ENCODE data around the gene RNF138. TPM values are rescaled to one million over a fixed set of nuclear protein-coding genes. Genes with fewer than 3 reads are reported as not detected.

RNF138 gene
- total RNA-seq, 2 donors from 2014 or later = 45.2 to 59.6 TPM

GRCh38 chr18:32104516-32104915 is 12.8 kb downstream of the RNF138 start:
- Mint-ChIP-seq H3K36me3 (ENCODE audit: low read depth) (peaks cover 35% of the 10 kb centered on the region), H3K4me1 (peaks cover 2% of the 10 kb centered on the region), H3K27me3 (ENCODE audit: insufficient read depth) (no peaks in the 10 kb centered on the region), H3K4me3 (no peak overlapping the region), H3K9me3 (no peaks in the 10 kb centered on the region), H3K27ac (no peak overlapping the region)
- no peaks in the 10 kb centered on the region for H3K27me3 ChIP-seq (ENCODE audit: control insufficient read depth, insufficient read depth, low read length, poor library complexity, severe bottlenecking)
- no peak for DNase-seq
- 100% methylated on average over 1 of the region's 2 CpGs; no CpG with 5 or more reads in 1 of the 2 experiments for WGBS, 2 experiments (ENCODE audit: insufficient coverage in 1 of 2, insufficient read length in 1 of 2)
- H3K27ac ChIP-seq (ENCODE audit: low read depth, low read length) = no peak overlapping the region
- no peaks in the 10 kb centered on the region for H3K9me3 ChIP-seq (ENCODE audit: control insufficient read depth, low read length)
- no peaks in the 10 kb centered on the region for H3K4me1 ChIP-seq (ENCODE audit: control insufficient read depth, insufficient read depth, low read length)
- TF ChIP-seq, protein P1, sequence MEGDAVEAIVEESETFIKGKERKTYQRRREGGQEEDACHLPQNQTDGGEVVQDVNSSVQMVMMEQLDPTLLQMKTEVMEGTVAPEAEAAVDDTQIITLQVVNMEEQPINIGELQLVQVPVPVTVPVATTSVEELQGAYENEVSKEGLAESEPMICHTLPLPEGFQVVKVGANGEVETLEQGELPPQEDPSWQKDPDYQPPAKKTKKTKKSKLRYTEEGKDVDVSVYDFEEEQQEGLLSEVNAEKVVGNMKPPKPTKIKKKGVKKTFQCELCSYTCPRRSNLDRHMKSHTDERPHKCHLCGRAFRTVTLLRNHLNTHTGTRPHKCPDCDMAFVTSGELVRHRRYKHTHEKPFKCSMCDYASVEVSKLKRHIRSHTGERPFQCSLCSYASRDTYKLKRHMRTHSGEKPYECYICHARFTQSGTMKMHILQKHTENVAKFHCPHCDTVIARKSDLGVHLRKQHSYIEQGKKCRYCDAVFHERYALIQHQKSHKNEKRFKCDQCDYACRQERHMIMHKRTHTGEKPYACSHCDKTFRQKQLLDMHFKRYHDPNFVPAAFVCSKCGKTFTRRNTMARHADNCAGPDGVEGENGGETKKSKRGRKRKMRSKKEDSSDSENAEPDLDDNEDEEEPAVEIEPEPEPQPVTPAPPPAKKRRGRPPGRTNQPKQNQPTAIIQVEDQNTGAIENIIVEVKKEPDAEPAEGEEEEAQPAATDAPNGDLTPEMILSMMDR (conservative IDR thresholded peaks at IDR 0.05) = no peak
- peaks cover 26% of the 10 kb centered on the region for H3K36me3 ChIP-seq (ENCODE audit: control insufficient read depth, insufficient read depth, low read length)
- no peak overlapping the region for H3K4me3 ChIP-seq (ENCODE audit: low read length)
- no peak overlapping the region for H3K9ac ChIP-seq (ENCODE audit: extremely low read depth, low read length, poor library complexity, severe bottlenecking)

GRCh38 chr18:32110005-32110404 is 18.3 kb downstream of the RNF138 start:
- Mint-ChIP-seq H3K4me1 (no peaks in the 10 kb centered on the region), H3K27me3 (ENCODE audit: insufficient read depth) (no peaks in the 10 kb centered on the region), H3K4me3 (no peak overlapping the region), H3K9me3 (no peaks in the 10 kb centered on the region), H3K36me3 (ENCODE audit: low read depth) (peaks cover 36% of the 10 kb centered on the region), H3K27ac (no peak overlapping the region)
- no peak overlapping the region for H3K9ac ChIP-seq (ENCODE audit: extremely low read depth, low read length, poor library complexity, severe bottlenecking)
- H3K4me1 ChIP-seq (ENCODE audit: control insufficient read depth, insufficient read depth, low read length) = no peaks in the 10 kb centered on the region
- peaks cover 50% of the 10 kb centered on the region for H3K36me3 ChIP-seq (ENCODE audit: control insufficient read depth, insufficient read depth, low read length)
- DNase-seq = no peak
- H3K9me3 ChIP-seq (ENCODE audit: control insufficient read depth, low read length) = no peaks in the 10 kb centered on the region
- H3K4me3 ChIP-seq (ENCODE audit: low read length) = no peak overlapping the region
- H3K27ac ChIP-seq (ENCODE audit: low read depth, low read length) = no peak overlapping the region
- TF ChIP-seq, protein P1 (conservative IDR thresholded peaks at IDR 0.05) = no peak
- no peaks in the 10 kb centered on the region for H3K27me3 ChIP-seq (ENCODE audit: control insufficient read depth, insufficient read depth, low read length, poor library complexity, severe bottlenecking)
- WGBS, 2 experiments (ENCODE audit: insufficient coverage in 1 of 2, insufficient read length in 1 of 2) = 90 to 100% methylated on average over 1 to 2 of the region's 3 CpGs

DNA sequence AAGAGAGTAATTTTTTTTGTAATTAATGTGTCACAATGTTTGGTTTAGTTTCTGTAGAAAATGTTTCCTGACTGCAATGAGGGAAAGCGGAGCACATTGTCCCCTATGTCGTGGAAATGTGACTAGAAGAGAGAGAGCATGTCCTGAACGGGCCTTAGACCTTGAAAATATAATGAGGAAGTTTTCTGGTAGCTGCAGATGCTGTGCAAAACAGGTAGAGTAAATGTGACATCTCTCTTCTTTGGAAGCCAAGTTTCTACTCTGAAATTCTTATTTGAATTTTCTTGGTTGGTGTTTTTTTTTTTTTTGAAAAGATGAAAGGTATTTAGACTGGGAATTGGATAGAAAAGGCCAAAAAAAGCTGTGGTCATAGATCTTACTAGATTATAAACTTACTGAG is 20.0 kb downstream of the RNF138 start:
- H3K4me3 Mint-ChIP-seq = no peak overlapping the region

More for the DNA sequence above, 20.0 kb downstream of the RNF138 start:
- Histone ChIP-seq H3K4me3 (ENCODE audit: low read length) (no peak overlapping the region), H3K4me1 (ENCODE audit: control insufficient read depth, insufficient read depth, low read length) (no peaks in the 10 kb centered on the region), H3K9ac (ENCODE audit: extremely low read depth, low read length, poor library complexity, severe bottlenecking) (no peak overlapping the region), H3K27ac (ENCODE audit: low read depth, low read length) (no peak overlapping the region), H3K27me3 (ENCODE audit: control insufficient read depth, insufficient read depth, low read length, poor library complexity, severe bottlenecking) (no peaks in the 10 kb centered on the region), H3K9me3 (ENCODE audit: control insufficient read depth, low read length) (no peaks in the 10 kb centered on the region), H3K36me3 (ENCODE audit: control insufficient read depth, insufficient read depth, low read length) (peaks cover 58% of the 10 kb centered on the region)
- DNase-seq = no peak
- H3K27ac Mint-ChIP-seq = peak overlapping the region; percentile 29
- WGBS, 2 experiments (ENCODE audit: insufficient coverage in 1 of 2, insufficient read length in 1 of 2) = 93 to 97% methylated on average over 2 to 3 of the region's 3 CpGs
- H3K36me3 Mint-ChIP-seq (ENCODE audit: low read depth) = peaks cover 43% of the 10 kb centered on the region
- no peaks in the 10 kb centered on the region for H3K4me1 Mint-ChIP-seq
- H3K9me3 Mint-ChIP-seq = no peaks in the 10 kb centered on the region
- no peaks in the 10 kb centered on the region for H3K27me3 Mint-ChIP-seq (ENCODE audit: insufficient read depth)
- TF ChIP-seq, protein P1 (conservative IDR thresholded peaks at IDR 0.05) = no peak

All from endodermal cell (in vitro differentiated cells).